K562 (cell line): ENCODE measurements around the gene PACS2. TPM values are rescaled to one million over a fixed set of nuclear protein-coding genes. Genes with fewer than 3 reads are reported as not detected.

Experiments
- ATAC-seq: fragments of 200-7000 bp; cut with Tn5 transposase; 3 replicates; pipeline ENCODE4 v1.9.1; 2020; ENCODE audit warnings: moderate library complexity
- BruUV-seq: library from RNA; stranded (reverse); fragments of 400-500 nt; replicated peaks from 2 replicates; lab custom pipeline; 2021; lab: Mats Ljungman, UMichigan
- CTCF ChIA-PET: fragments of 300-600 bp; formaldehyde crosslinking; extraction: SDS; loops from one replicate; lab custom pipeline; 2021; ENCODE audit warnings: low intra/inter-chr PET ratio; lab: Yijun Ruan, JAX
- POLR2A ChIA-PET: fragments of 300-600, 350-650 bp; sonication (Branson Sonifier 250); formaldehyde crosslinking; extraction: SDS; loops from one replicate; lab custom pipeline; 2021; ENCODE audit warnings: antibody characterized with exemption, inconsistent platforms; lab: Yijun Ruan, JAX
- DNase-seq, 4 experiments: peaks; one replicate each; pipeline versions ENCODE4 v3.0.0 to v3.0.0-alpha.2; 2011 to 2018; ENCODE audit warnings: low spot score in 3 of 4, mixed read lengths in 3 of 4; ENCODE audit errors: extremely low read depth in 1 of 4
- FAIRE-seq: peaks from 2 replicates; lab custom pipeline; 2011; peaks lifted over from hg19 to GRCh38; lab: Jason Lieb, UNC
- H2AFZ ChIP-seq: 2 replicates; pipeline ENCODE4 v1.6.0; 2011; ENCODE audit warnings: low read depth, low read length, control low read depth, inconsistent platforms
- H3K27ac ChIP-seq: fragments of 200-600 bp; 3 replicates; pipeline ENCODE4 v1.8.0; 2011; ENCODE audit warnings: low read depth, mild to moderate bottlenecking, control low read depth, inconsistent platforms, low read length, moderate library complexity, mixed read lengths; ENCODE audit errors: extremely low read depth
- H3K27me3 ChIP-seq, 2 experiments: fragments of 300-600 bp in 1 of 2; 2 replicates in 1 of 2; 3 replicates in 1 of 2; pipeline versions ENCODE4 v1.6.0 to v1.8.0; 2011; ENCODE audit warnings: inconsistent platforms in 2 of 2, low read length in 2 of 2, mild to moderate bottlenecking in 1 of 2, mixed read lengths in 1 of 2, moderate library complexity in 1 of 2; ENCODE audit not compliant: control insufficient read depth in 2 of 2, insufficient read depth in 2 of 2
- H3K36me3 ChIP-seq: fragments of 300-600 bp; 3 replicates; pipeline ENCODE4 v1.8.0; 2011; ENCODE audit warnings: mild to moderate bottlenecking, low read length, inconsistent platforms; ENCODE audit not compliant: control insufficient read depth, insufficient read depth
- H3K4me1 ChIP-seq, 2 experiments: fragments of 200-600 bp in 1 of 2; replicated peaks in 1 of 2; 2 replicates in 1 of 2; 3 replicates in 1 of 2; pipeline versions ENCODE4 v1.5.1 to v1.8.0; 2011; ENCODE audit warnings: inconsistent platforms in 2 of 2, low read length in 2 of 2, mild to moderate bottlenecking in 1 of 2, mixed read lengths in 1 of 2, moderate library complexity in 1 of 2; ENCODE audit not compliant: control insufficient read depth in 2 of 2, insufficient read depth in 2 of 2
- H3K4me2 ChIP-seq: 2 replicates; pipeline ENCODE4 v1.6.1; 2011; ENCODE audit warnings: low read length, control low read depth, inconsistent platforms, mixed read lengths; ENCODE audit not compliant: insufficient read depth
- H3K4me3 ChIP-seq: fragments of 200-600 bp; sonication (generic), shearing (Covaris generic); 2 replicates; pipeline ENCODE4 v1.5.1; 2016; ENCODE audit warnings: control low read depth, inconsistent platforms
- H3K79me2 ChIP-seq: fragments of 200-600 bp; 3 replicates; pipeline ENCODE4 v1.8.0; 2011; ENCODE audit warnings: low read length, inconsistent platforms; ENCODE audit not compliant: control insufficient read depth, insufficient read depth
- H3K9ac ChIP-seq, 2 experiments: 2 replicates each; pipeline versions ENCODE4 v1.6.0 to v1.6.1; 2011; ENCODE audit warnings: low read depth in 2 of 2, low read length in 2 of 2, control low read depth in 1 of 2, inconsistent platforms in 1 of 2, mild to moderate bottlenecking in 1 of 2, mixed read lengths in 1 of 2; ENCODE audit not compliant: insufficient read depth in 1 of 2
- H3K9me1 ChIP-seq: one replicate; pipeline ENCODE4 v1.6.0; 2011; ENCODE audit warnings: inconsistent platforms, mild to moderate bottlenecking, low read length, moderate library complexity; ENCODE audit not compliant: control insufficient read depth, insufficient read depth
- H3K9me3 ChIP-seq: replicated peaks from 2 replicates; pipeline ENCODE4 v1.5.1; 2011; ENCODE audit warnings: low read depth, low read length, inconsistent platforms; ENCODE audit not compliant: control insufficient read depth, insufficient read depth
- H4K20me1 ChIP-seq: replicated peaks from 2 replicates; pipeline ENCODE4 v1.6.1; 2011; ENCODE audit warnings: low read length, inconsistent platforms, mixed read lengths; ENCODE audit not compliant: control insufficient read depth, insufficient read depth
- ARHGAP35 ChIP-seq: fragments of 450-650 bp; IDR thresholded peaks from 2 replicates; pipeline ENCODE4 v1.6.1; 2018; ENCODE audit not compliant: partially characterized antibody
- NCOA2 ChIP-seq, 2 experiments: fragments of 450-650 bp; IDR thresholded peaks; 2 replicates each; pipeline ENCODE4 v1.6.1; 2018; ENCODE audit warnings: mild to moderate bottlenecking in 2 of 2, moderate library complexity in 1 of 2; ENCODE audit not compliant: partially characterized antibody in 2 of 2
- NR3C1 ChIP-seq: sonication (generic); formaldehyde crosslinking; IDR thresholded peaks from 2 replicates; pipeline ENCODE4 v1.8.1; 2022; ENCODE audit warnings: missing genetic modification reagents
- PHF21A ChIP-seq: fragments of 450-650 bp; IDR thresholded peaks from 2 replicates; pipeline ENCODE4 v1.6.1; 2017; ENCODE audit warnings: low read depth, borderline replicate concordance
- SNIP1 ChIP-seq: fragments of 450-650 bp; IDR thresholded peaks from 2 replicates; pipeline ENCODE4 v1.7.1; 2017; ENCODE audit warnings: low read depth, mild to moderate bottlenecking
- TAF15 ChIP-seq: fragments of 200-400 bp; formaldehyde crosslinking; IDR thresholded peaks from 2 replicates; pipeline ENCODE4 v1.6.1; 2017; ENCODE audit warnings: mild to moderate bottlenecking, low read depth, low read length, moderate library complexity
- ZNF431 ChIP-seq: sonication (generic); formaldehyde crosslinking; IDR thresholded peaks from 2 replicates; pipeline ENCODE4 v1.8.0; 2022; ENCODE audit warnings: mild to moderate bottlenecking, missing genetic modification reagents
- WGBS: fragments of 100-300 bp; shearing (Covaris generic); methylation state at CpG from one replicate; pipeline ENCODE4 v1.1.6; 2016; ENCODE audit warnings: low coverage, mixed read lengths; ENCODE audit not compliant: insufficient coverage; ENCODE audit errors: missing lambda C conversion rate; 5-methylcytosine and 5-hydroxymethylcytosine counted together
- in situ Hi-C: fragments of 300-500 bp; cut with MboI; formaldehyde crosslinking; loops from 4 replicates; pipeline ENCODE4 v1.15.0; 2018; ENCODE audit warnings: inconsistent platforms, mixed read lengths
- intact Hi-C: fragments of 100-400 bp; cut with micrococcal nuclease; formaldehyde crosslinking; loops from 2 replicates; pipeline ENCODE4 v1.14.2; 2022
- polyA plus RNA-seq, 8 experiments: library from polyadenylated mRNA; depleted of rRNA in 4 of 8; stranded (reverse) in 5 of 8; unstranded in 3 of 8; fragments of >200 nt; fragmentation: Nextera tagmentation in 2 of 8; fragmentation: Illumina TruSeq in 1 of 8; extraction: Ambion mirVana in 2 of 8; extraction: Trizol in 1 of 8; gene quantifications; 2 replicates each; pipeline versions ENCODE4 v1.2.1 to v1.2.3, GENCODE V29; 2011 to 2014; ENCODE audit warnings: inconsistent platforms in 1 of 8, missing spikeins in 1 of 8
- total RNA-seq, 7 experiments: library from RNA; depleted of rRNA in 6 of 7; stranded (reverse); fragments of >200 nt in 6 of 7; fragmentation: Illumina TruSeq in 2 of 7; extraction: Trizol in 2 of 7; gene quantifications; 2 replicates each; pipeline versions ENCODE4 v1.2.1 to v1.2.3, GENCODE V29; 2011 to 2021; ENCODE audit warnings: low replicate concordance in 1 of 7
- TF ChIP-seq, protein P1 (sequence below): sonication (generic); formaldehyde crosslinking; IDR thresholded peaks from 2 replicates; pipeline ENCODE4 v1.8.0; 2022; ENCODE audit warnings: mild to moderate bottlenecking, missing genetic modification reagents
- TF ChIP-seq, protein P2 (sequence below): sonication (generic); formaldehyde crosslinking; IDR thresholded peaks from 2 replicates; pipeline ENCODE4 v1.8.1; 2023; ENCODE audit warnings: mild to moderate bottlenecking, missing genetic modification reagents
- TF ChIP-seq, protein P3 (sequence below): fragments of 200-800 bp; sonication (Bioruptor generic); IDR thresholded peaks from 2 replicates; pipeline ENCODE4 v1.6.1; 2017; ENCODE audit warnings: missing genetic modification characterization, missing compliant biosample characterization

PACS2 gene
- total and polyA plus RNA-seq, 9 of the 15 experiments (the other 6 are each of a cell fraction or from before 2014, with no cell fraction given) = 0.11 to 20.8 (median 9.9) TPM

DNA sequence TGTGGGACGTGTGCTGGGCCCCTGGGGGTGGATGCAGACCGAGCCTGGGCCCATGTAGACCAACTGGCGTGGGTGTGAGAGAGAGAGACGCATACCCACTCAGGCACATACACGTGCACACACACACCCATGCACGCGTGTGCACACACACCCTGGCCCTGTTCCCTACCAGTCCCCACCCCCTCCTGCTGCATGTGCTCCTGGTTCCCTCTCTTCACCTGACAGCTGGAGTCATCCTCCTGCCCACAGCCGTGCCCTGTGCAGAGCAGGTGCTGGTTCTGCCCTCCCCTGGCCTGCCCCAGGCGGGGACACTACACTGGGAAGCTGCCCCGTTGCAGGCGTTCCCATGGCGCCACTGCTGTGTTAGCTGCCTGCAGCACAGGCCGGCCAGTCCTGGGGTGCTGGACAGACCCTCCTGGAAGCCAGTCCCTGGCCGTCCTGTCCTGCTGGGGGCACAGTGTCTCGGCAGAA is 18.5 kb downstream of the PACS2 start:
- Histone ChIP-seq H3K4me3 (no peak overlapping the region), H3K27ac (no peak overlapping the region), H3K79me2 (no peaks in the 10 kb centered on the region; the same call in 2 of the 3 replicates), H3K9ac (no peak overlapping the region; a peak in 1 of 4 replicates), H3K9me1 (no peaks in the 10 kb centered on the region), H3K36me3 (no peaks in the 10 kb centered on the region), H3K4me1 (peaks cover 0 to 52% of the 10 kb centered on the region in 2 experiments; a peak in 3 of 5 replicates), H3K9me3 (no peaks in the 10 kb centered on the region), H4K20me1 (peaks cover 8% of the 10 kb centered on the region), H3K27me3 (no peaks in the 10 kb centered on the region), H2AFZ (no peak overlapping the region), H3K4me2 (no peak overlapping the region)
- CTCF ChIA-PET = no interaction called here
- no peak for FAIRE-seq
- no TSS peak for BruUV-seq
- DNase-seq = no peak
- intact Hi-C loops (no loop called here), in situ Hi-C loops (no loop called here)
- no peak for TF ChIP-seq TAF15
- TF ChIP-seq ARHGAP35 = no peak
- no peak for TF ChIP-seq PHF21A
- no peak for TF ChIP-seq NR3C1
- no peak for TF ChIP-seq SNIP1
- TF ChIP-seq, protein P1, sequence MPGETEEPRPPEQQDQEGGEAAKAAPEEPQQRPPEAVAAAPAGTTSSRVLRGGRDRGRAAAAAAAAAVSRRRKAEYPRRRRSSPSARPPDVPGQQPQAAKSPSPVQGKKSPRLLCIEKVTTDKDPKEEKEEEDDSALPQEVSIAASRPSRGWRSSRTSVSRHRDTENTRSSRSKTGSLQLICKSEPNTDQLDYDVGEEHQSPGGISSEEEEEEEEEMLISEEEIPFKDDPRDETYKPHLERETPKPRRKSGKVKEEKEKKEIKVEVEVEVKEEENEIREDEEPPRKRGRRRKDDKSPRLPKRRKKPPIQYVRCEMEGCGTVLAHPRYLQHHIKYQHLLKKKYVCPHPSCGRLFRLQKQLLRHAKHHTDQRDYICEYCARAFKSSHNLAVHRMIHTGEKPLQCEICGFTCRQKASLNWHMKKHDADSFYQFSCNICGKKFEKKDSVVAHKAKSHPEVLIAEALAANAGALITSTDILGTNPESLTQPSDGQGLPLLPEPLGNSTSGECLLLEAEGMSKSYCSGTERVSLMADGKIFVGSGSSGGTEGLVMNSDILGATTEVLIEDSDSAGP (CRISPR knock-in tag) = no peak
- TF ChIP-seq, protein P2, sequence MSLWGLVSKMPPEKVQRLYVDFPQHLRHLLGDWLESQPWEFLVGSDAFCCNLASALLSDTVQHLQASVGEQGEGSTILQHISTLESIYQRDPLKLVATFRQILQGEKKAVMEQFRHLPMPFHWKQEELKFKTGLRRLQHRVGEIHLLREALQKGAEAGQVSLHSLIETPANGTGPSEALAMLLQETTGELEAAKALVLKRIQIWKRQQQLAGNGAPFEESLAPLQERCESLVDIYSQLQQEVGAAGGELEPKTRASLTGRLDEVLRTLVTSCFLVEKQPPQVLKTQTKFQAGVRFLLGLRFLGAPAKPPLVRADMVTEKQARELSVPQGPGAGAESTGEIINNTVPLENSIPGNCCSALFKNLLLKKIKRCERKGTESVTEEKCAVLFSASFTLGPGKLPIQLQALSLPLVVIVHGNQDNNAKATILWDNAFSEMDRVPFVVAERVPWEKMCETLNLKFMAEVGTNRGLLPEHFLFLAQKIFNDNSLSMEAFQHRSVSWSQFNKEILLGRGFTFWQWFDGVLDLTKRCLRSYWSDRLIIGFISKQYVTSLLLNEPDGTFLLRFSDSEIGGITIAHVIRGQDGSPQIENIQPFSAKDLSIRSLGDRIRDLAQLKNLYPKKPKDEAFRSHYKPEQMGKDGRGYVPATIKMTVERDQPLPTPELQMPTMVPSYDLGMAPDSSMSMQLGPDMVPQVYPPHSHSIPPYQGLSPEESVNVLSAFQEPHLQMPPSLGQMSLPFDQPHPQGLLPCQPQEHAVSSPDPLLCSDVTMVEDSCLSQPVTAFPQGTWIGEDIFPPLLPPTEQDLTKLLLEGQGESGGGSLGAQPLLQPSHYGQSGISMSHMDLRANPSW (CRISPR knock-in tag) = no peak
- TF ChIP-seq ZNF431 = no peak
- no peak for TF ChIP-seq NCOA2 (IDR thresholded peaks at IDR 0.05; ENCODE audit: partially characterized antibody in 2 of 2)
- TF ChIP-seq, protein P3, sequence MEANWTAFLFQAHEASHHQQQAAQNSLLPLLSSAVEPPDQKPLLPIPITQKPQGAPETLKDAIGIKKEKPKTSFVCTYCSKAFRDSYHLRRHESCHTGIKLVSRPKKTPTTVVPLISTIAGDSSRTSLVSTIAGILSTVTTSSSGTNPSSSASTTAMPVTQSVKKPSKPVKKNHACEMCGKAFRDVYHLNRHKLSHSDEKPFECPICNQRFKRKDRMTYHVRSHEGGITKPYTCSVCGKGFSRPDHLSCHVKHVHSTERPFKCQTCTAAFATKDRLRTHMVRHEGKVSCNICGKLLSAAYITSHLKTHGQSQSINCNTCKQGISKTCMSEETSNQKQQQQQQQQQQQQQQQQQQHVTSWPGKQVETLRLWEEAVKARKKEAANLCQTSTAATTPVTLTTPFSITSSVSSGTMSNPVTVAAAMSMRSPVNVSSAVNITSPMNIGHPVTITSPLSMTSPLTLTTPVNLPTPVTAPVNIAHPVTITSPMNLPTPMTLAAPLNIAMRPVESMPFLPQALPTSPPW (CRISPR knock-in tag) = no peak
- 36% methylated on average over 8 of the region's 15 CpGs for WGBS
- POLR2A ChIA-PET = interaction anchor here (0.7 kb wide), 1 partner anchor 10 kb away, joined by 4 read pairs; no protein-coding TSS in a partner anchor
- no peak for ATAC-seq
